GM12878 (cell line): ENCODE data around the gene CD200R1. TPM values are rescaled to one million over a fixed set of nuclear protein-coding genes. Genes with fewer than 3 reads are reported as not detected.

Source experiments
- ATAC-seq: fragments of 200-7000 bp; cut with Tn5 transposase; 3 replicates; pipeline ENCODE4 v1.9.1; 2020; ENCODE audit warnings: mild to moderate bottlenecking, moderate library complexity
- BruUV-seq: library from RNA; stranded (reverse); fragments of 400-500 nt; replicated peaks from 2 replicates; lab custom pipeline; 2021; lab: Mats Ljungman, UMichigan
- CTCF ChIA-PET: fragments of 300-600 bp; sonication (Branson Sonifier 250); formaldehyde crosslinking; extraction: SDS; loops from one replicate; lab custom pipeline; 2021; ENCODE audit warnings: inconsistent platforms; lab: Yijun Ruan, JAX
- POLR2A ChIA-PET: fragments of 350-600 bp; formaldehyde crosslinking; extraction: SDS; loops from one replicate; lab custom pipeline; 2021; ENCODE audit warnings: inconsistent platforms; lab: Charles Lee
- RAD21 ChIA-PET: fragments of 300-600 bp; sonication (Branson Sonifier 250); formaldehyde crosslinking; loops from one replicate; lab custom pipeline; 2023; ENCODE audit warnings: antibody characterized with exemption; ENCODE audit not compliant: unreplicated experiment; lab: Charles Lee
- SMC1A ChIA-PET: fragments of 300-600 bp; sonication (Branson Sonifier 250); formaldehyde crosslinking; loops from one replicate; lab custom pipeline; 2023; ENCODE audit not compliant: unreplicated experiment, uncharacterized antibody; lab: Charles Lee
- DNase-seq: peaks from one replicate; pipeline ENCODE4 v3.0.0-alpha.2; 2011; ENCODE audit warnings: low read depth, low spot score
- FAIRE-seq: peaks from 3 replicates; lab custom pipeline; 2011; peaks lifted over from hg19 to GRCh38; lab: Jason Lieb, UNC
- H2AFZ ChIP-seq: 2 replicates; pipeline ENCODE4 v1.6.0; 2011; ENCODE audit warnings: low read depth, low read length, control low read depth; ENCODE audit not compliant: control insufficient read depth
- H3K27ac ChIP-seq: 2 replicates; pipeline ENCODE4 v1.5.1; 2011; ENCODE audit warnings: control low read depth; ENCODE audit not compliant: control insufficient read depth, insufficient read depth
- H3K27me3 ChIP-seq, 2 experiments: replicated peaks in 1 of 2; 2 replicates each; pipeline versions ENCODE4 v1.6.0 to v1.6.1; 2011; ENCODE audit warnings: low read length in 1 of 2; ENCODE audit not compliant: control insufficient read depth in 2 of 2, insufficient read depth in 2 of 2
- H3K36me3 ChIP-seq, 2 experiments: 2 replicates each; pipeline ENCODE4 v1.5.1; 2011; ENCODE audit warnings: low read length in 1 of 2; ENCODE audit not compliant: control insufficient read depth in 2 of 2, insufficient read depth in 2 of 2
- H3K4me1 ChIP-seq: 2 replicates; pipeline ENCODE4 v1.6.1; 2011; ENCODE audit warnings: mild to moderate bottlenecking, low read length, moderate library complexity, mixed read lengths; ENCODE audit not compliant: control insufficient read depth, insufficient read depth
- H3K4me2 ChIP-seq: 2 replicates; pipeline ENCODE4 v1.6.0; 2011; ENCODE audit warnings: control low read depth; ENCODE audit not compliant: control insufficient read depth, insufficient read depth
- H3K4me3 ChIP-seq: fragments of 200-600 bp; sonication (generic); 2 replicates; pipeline ENCODE4 v1.5.1; 2016
- H3K79me2 ChIP-seq: 2 replicates; pipeline ENCODE4 v1.6.0; 2011; ENCODE audit warnings: low read length; ENCODE audit not compliant: control insufficient read depth, insufficient read depth
- H3K9ac ChIP-seq: 2 replicates; pipeline ENCODE4 v1.8.0; 2011; ENCODE audit warnings: low read length, control low read depth, mixed read lengths; ENCODE audit not compliant: control insufficient read depth, insufficient read depth
- H3K9me3 ChIP-seq: replicated peaks from 3 replicates; pipeline ENCODE4 v1.5.1; 2011; ENCODE audit warnings: mild to moderate bottlenecking, low read length; ENCODE audit not compliant: control insufficient read depth, insufficient read depth
- H4K20me1 ChIP-seq: 2 replicates; pipeline ENCODE4 v1.6.0; 2011; ENCODE audit not compliant: control insufficient read depth, insufficient read depth
- BCL11A ChIP-seq: IDR thresholded peaks from 2 replicates; pipeline ENCODE4 v1.6.1; 2011; ENCODE audit warnings: low read depth, low read length
- BRCA1 ChIP-seq: IDR thresholded peaks from 2 replicates; pipeline ENCODE4 v1.6.1; 2011; ENCODE audit warnings: low read depth, low read length, improper control_type of control experiment
- EP300 ChIP-seq, 2 experiments: fragments of 150-350 bp in 1 of 2; IDR thresholded peaks; 2 replicates each; pipeline ENCODE4 v1.6.1; 2011 to 2012; ENCODE audit warnings: low read depth in 2 of 2, low read length in 2 of 2, borderline replicate concordance in 1 of 2, improper control_type of control experiment in 1 of 2, inconsistent platforms in 1 of 2; ENCODE audit not compliant: control insufficient read depth in 1 of 2
- NFIC ChIP-seq: IDR thresholded peaks from 2 replicates; pipeline ENCODE4 v1.6.1; 2012; ENCODE audit warnings: low read depth, mild to moderate bottlenecking, inconsistent platforms, low read length, moderate library complexity
- NFXL1 ChIP-seq: fragments of 450-650 bp; IDR thresholded peaks from 2 replicates; pipeline ENCODE4 v1.6.1; 2017; ENCODE audit warnings: antibody characterized with exemption, mild to moderate bottlenecking, borderline replicate concordance
- NR2F1 ChIP-seq: fragments of 450-650 bp; conservative IDR thresholded peaks from 2 replicates; pipeline ENCODE4 v1.6.1; 2017; ENCODE audit warnings: mild to moderate bottlenecking
- PML ChIP-seq: IDR thresholded peaks from 2 replicates; pipeline ENCODE4 v1.6.1; 2012; ENCODE audit warnings: low read length, inconsistent platforms
- SP1 ChIP-seq: IDR thresholded peaks from one replicate; pipeline ENCODE4 v1.6.1; 2011; ENCODE audit warnings: low read depth, low read length
- STAT1 ChIP-seq: fragments of 450-650 bp; conservative IDR thresholded peaks from 2 replicates; pipeline ENCODE4 v1.6.1; 2014; ENCODE audit warnings: antibody characterized with exemption, mild to moderate bottlenecking
- STAT3 ChIP-seq: IDR thresholded peaks from 2 replicates; pipeline ENCODE4 v1.6.1; 2011; ENCODE audit warnings: low read depth, low read length, improper control_type of control experiment
- SUPT20H ChIP-seq: IDR thresholded peaks from 2 replicates; pipeline ENCODE4 v1.6.1; 2011; ENCODE audit warnings: low read depth, mild to moderate bottlenecking, low read length, moderate library complexity, borderline replicate concordance; ENCODE audit not compliant: control insufficient read depth
- ZBED1 ChIP-seq: IDR thresholded peaks from 2 replicates; pipeline ENCODE4 v1.6.1; 2016; ENCODE audit warnings: borderline replicate concordance
- WGBS: methylation state at CpG from one replicate; pipeline ENCODE4 v1.1.6; 2016; ENCODE audit warnings: low lambda C conversion rate; ENCODE audit not compliant: insufficient replicate concordance, insufficient coverage; ENCODE audit errors: missing lambda C conversion rate; 5-methylcytosine and 5-hydroxymethylcytosine counted together
- in situ Hi-C: fragments of 300-500 bp; cut with MboI; formaldehyde crosslinking; loops from 9 replicates; pipeline ENCODE4 v1.14.3; 2018; ENCODE audit warnings: mixed read lengths
- intact Hi-C: fragments of 100-400 bp; cut with micrococcal nuclease; formaldehyde crosslinking; loops from one replicate; pipeline ENCODE4 v1.14.2; 2022; ENCODE audit not compliant: unreplicated experiment
- polyA plus RNA-seq, 11 experiments: library from polyadenylated mRNA; depleted of rRNA in 4 of 11; unstranded in 6 of 11; stranded (reverse) in 5 of 11; fragments of >200 nt; fragmentation: Nextera tagmentation in 4 of 11; fragmentation: Illumina TruSeq in 1 of 11; extraction: Ambion mirVana in 4 of 11; extraction: Trizol in 1 of 11; gene quantifications; 1 replicate in 1 of 11; 2 replicates in 10 of 11; pipeline versions ENCODE4 v1.2.1 to v1.2.3, GENCODE V29; 2011 to 2016; ENCODE audit warnings: inconsistent platforms in 2 of 11, missing spikeins in 2 of 11, low read depth in 1 of 11
- total RNA-seq, 4 experiments: library from RNA; depleted of rRNA in 3 of 4; stranded (reverse); fragments of >200 nt in 3 of 4; fragmentation: Illumina TruSeq in 1 of 4; extraction: Trizol in 1 of 4; gene quantifications; 2 replicates each; pipeline versions ENCODE4 v1.2.1 to v1.2.3, GENCODE V29; 2013 to 2021
- TF ChIP-seq, protein P1 (sequence below): fragments of 450-650 bp; IDR thresholded peaks from 2 replicates; pipeline ENCODE4 v1.6.1; 2016; ENCODE audit warnings: mild to moderate bottlenecking, moderate library complexity, borderline replicate concordance
- TF ChIP-seq, protein P2 (sequence below): fragments of 450-650 bp; IDR thresholded peaks from 2 replicates; pipeline ENCODE4 v1.6.1; 2018; ENCODE audit warnings: borderline replicate concordance, mild to moderate bottlenecking; ENCODE audit not compliant: partially characterized antibody
- TF ChIP-seq, protein P3 (sequence below): IDR thresholded peaks from 2 replicates; pipeline ENCODE4 v1.6.1; 2012; ENCODE audit warnings: low read depth, low read length, improper control_type of control experiment

CD200R1 gene
- total and polyA plus RNA-seq, 10 of the 15 experiments (the other 5 are each of a cell fraction or from before 2014, with no cell fraction given): 0.15 to 1.1 (median 0.88) TPM

DNA sequence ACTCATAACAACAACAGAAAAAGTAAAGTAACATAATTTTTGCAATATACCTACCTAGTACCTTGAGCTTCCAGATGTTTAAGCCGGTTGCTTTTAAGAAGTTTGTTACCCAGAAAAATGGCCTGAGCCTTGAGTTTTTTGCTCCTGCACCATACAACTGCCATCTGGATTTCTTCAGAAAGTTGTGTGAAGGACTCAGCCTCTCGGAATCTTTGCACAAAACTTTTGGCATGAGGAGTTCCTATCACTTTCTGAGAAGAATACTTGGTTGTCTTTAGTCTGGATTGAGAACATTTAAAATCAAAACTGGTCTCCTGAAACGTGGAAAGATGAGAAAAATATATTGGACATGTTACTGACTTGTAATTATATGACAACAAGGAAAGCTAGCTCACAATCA lies 33.2 kb upstream of the CD200R1 start (continued):
- TF ChIP-seq, protein P1, sequence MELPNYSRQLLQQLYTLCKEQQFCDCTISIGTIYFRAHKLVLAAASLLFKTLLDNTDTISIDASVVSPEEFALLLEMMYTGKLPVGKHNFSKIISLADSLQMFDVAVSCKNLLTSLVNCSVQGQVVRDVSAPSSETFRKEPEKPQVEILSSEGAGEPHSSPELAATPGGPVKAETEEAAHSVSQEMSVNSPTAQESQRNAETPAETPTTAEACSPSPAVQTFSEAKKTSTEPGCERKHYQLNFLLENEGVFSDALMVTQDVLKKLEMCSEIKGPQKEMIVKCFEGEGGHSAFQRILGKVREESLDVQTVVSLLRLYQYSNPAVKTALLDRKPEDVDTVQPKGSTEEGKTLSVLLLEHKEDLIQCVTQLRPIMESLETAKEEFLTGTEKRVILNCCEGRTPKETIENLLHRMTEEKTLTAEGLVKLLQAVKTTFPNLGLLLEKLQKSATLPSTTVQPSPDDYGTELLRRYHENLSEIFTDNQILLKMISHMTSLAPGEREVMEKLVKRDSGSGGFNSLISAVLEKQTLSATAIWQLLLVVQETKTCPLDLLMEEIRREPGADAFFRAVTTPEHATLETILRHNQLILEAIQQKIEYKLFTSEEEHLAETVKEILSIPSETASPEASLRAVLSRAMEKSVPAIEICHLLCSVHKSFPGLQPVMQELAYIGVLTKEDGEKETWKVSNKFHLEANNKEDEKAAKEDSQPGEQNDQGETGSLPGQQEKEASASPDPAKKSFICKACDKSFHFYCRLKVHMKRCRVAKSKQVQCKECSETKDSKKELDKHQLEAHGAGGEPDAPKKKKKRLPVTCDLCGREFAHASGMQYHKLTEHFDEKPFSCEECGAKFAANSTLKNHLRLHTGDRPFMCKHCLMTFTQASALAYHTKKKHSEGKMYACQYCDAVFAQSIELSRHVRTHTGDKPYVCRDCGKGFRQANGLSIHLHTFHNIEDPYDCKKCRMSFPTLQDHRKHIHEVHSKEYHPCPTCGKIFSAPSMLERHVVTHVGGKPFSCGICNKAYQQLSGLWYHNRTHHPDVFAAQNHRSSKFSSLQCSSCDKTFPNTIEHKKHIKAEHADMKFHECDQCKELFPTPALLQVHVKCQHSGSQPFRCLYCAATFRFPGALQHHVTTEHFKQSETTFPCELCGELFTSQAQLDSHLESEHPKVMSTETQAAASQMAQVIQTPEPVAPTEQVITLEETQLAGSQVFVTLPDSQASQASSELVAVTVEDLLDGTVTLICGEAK: no peak
- TF ChIP-seq ZBED1: no peak
- TF ChIP-seq, protein P2, sequence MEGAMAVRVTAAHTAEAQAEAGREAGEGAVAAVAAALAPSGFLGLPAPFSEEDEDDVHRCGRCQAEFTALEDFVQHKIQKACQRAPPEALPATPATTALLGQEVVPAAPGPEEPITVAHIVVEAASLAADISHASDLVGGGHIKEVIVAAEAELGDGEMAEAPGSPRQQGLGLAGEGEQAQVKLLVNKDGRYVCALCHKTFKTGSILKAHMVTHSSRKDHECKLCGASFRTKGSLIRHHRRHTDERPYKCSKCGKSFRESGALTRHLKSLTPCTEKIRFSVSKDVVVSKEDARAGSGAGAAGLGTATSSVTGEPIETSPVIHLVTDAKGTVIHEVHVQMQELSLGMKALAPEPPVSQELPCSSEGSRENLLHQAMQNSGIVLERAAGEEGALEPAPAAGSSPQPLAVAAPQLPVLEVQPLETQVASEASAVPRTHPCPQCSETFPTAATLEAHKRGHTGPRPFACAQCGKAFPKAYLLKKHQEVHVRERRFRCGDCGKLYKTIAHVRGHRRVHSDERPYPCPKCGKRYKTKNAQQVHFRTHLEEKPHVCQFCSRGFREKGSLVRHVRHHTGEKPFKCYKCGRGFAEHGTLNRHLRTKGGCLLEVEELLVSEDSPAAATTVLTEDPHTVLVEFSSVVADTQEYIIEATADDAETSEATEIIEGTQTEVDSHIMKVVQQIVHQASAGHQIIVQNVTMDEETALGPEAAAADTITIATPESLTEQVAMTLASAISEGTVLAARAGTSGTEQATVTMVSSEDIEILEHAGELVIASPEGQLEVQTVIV: no peak

DNA sequence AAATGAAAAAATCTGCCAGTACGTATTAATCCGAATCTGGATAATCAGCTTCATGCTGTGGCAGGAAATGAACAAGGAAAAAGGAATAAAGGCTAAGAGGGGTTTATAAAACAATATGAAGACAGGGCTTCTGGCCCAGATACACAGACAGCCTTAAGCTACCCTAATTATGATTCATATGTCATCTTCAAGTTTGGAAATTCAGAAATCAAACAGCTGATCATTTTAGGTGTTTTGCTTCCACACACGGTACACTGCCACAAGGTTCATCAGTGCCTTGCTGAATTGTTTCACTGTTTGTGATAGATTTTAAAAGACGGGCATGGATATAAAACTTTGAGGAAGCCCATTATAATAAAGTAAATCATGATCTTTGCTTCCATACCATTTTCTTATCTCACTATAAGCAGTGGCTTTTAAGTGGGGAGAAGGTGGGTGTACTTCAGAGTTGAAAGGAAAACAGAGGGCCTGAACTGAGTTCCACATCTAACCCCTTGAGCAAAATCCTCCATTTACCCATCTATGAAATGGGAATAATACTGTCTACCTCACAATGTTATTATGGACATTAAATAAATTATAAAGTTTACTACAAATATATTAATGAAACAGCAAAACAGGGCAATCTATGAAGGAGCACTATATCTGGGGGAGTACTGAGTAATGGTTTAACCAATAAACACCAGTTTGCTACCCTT lies 31.6 kb upstream of the CD200R1 start:
- BruUV-seq: no TSS peak
- in situ Hi-C loops: no loop called here
- no peak for TF ChIP-seq NFXL1
- TF ChIP-seq SP1: no peak
- no peak for TF ChIP-seq NFIC
- TF ChIP-seq, protein P3, sequence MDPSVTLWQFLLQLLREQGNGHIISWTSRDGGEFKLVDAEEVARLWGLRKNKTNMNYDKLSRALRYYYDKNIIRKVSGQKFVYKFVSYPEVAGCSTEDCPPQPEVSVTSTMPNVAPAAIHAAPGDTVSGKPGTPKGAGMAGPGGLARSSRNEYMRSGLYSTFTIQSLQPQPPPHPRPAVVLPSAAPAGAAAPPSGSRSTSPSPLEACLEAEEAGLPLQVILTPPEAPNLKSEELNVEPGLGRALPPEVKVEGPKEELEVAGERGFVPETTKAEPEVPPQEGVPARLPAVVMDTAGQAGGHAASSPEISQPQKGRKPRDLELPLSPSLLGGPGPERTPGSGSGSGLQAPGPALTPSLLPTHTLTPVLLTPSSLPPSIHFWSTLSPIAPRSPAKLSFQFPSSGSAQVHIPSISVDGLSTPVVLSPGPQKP: no peak
- TF ChIP-seq STAT3: no peak
- TF ChIP-seq NR2F1: no peak
- TF ChIP-seq EP300 (IDR thresholded peaks at IDR 0.05; ENCODE audit: borderline replicate concordance in 1 of 2, control insufficient read depth in 1 of 2, low read depth in 2 of 2, low read length in 2 of 2): no peak
- TF ChIP-seq PML: no peak
- no peak for TF ChIP-seq STAT1
- TF ChIP-seq BRCA1: no peak
- no peak for TF ChIP-seq SUPT20H
- TF ChIP-seq BCL11A: no peak

More for the DNA sequence above, 31.6 kb upstream of the CD200R1 start:
- FAIRE-seq (no peak), ATAC-seq (no peak), DNase-seq (no peak)
- intact Hi-C loops: no loop called here
- H3K79me2 ChIP-seq: no peaks in the 10 kb centered on the region; the same call in none of the 2 replicates
- WGBS: 100% methylated on average over 4 of the region's 4 CpGs
- ChIA-PET RAD21 (no interaction called here), SMC1A (interaction anchor here (0.9 to 4.4 kb wide), 2 partner anchors 11 to 12 kb away, joined by 6 to 22 read pairs; a partner anchor contains a TSS), CTCF (interaction anchor here (0.7 to 1.0 kb wide), 3 partner anchors 12 to 270 kb away, joined by 3 read pairs; no protein-coding TSS in a partner anchor), POLR2A (interaction anchor here (2.3 kb wide), 1 partner anchor 11 kb away, joined by 7 read pairs; no protein-coding TSS in a partner anchor)
- H3K27ac ChIP-seq: no peak overlapping the region
- no peaks in the 10 kb centered on the region for H4K20me1 ChIP-seq
- peaks cover 4 to 37% of the 10 kb centered on the region in 2 experiments for H3K36me3 ChIP-seq
- no peaks in the 10 kb centered on the region for H3K9me3 ChIP-seq
- 0 out of 2 replicates have a peak, but pooled peaks cover 3% of the 10 kb centered on the region for H3K4me1 ChIP-seq
- no peak overlapping the region for H2AFZ ChIP-seq
- H3K4me2 ChIP-seq: no peak overlapping the region
- no peak overlapping the region for H3K9ac ChIP-seq
- no peak overlapping the region for H3K4me3 ChIP-seq
- H3K27me3 ChIP-seq: no peaks in the 10 kb centered on the region
